Hepatocyte (in vitro differentiated cells): ENCODE measurements around the gene ROBO1.

Experiments
- CTCF ChIP-seq: fragments of 200-600 bp; sonication (generic); IDR thresholded peaks from 2 replicates; pipeline ENCODE4 v1.5.1; 2016; ENCODE audit warnings: antibody characterized with exemption, mild to moderate bottlenecking; ENCODE audit not compliant: poor library complexity
- EZH2phosphoT487 ChIP-seq: fragments of 200-600 bp; sonication (generic); IDR thresholded peaks from one replicate; pipeline ENCODE4 v1.6.1; 2018; ENCODE audit warnings: antibody characterized with exemption, mild to moderate bottlenecking, low read depth, moderate library complexity; ENCODE audit not compliant: unreplicated experiment, severe bottlenecking

GRCh38 chr3:79157191-79157590 lies 610.6 kb downstream of the ROBO1 start:
- TF ChIP-seq CTCF, result no peak
- TF ChIP-seq EZH2phosphoT487, result no peak
